Raji (cell line): ENCODE results near the gene BORCS5.

Experiments used
- POLR2A ChIP-seq: IDR thresholded peaks from 2 replicates; pipeline ENCODE4 v1.6.1; 2011; ENCODE audit warnings: low read depth, low read length, control low read depth; ENCODE audit not compliant: insufficient read depth

BORCS5 gene

DNA sequence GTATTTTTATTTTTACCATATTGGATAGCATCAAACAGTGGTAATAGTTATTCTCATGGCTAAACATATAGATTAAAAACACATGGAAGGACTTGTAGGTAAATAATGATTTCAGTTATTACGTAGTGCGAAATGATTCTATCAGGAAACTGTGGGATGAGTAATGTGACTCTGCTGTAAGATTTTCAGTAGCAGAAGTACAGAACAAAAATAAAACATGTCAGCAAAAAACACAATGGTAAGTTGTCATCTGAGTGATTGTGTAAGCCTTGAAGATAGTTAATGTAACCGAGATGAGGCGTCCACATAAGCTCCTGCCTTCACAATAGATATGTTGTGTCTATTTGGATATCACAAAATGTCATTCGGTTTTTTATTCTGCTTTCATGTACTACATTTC lies 99.8 kb downstream of the BORCS5 start:
- no peak for TF ChIP-seq POLR2A

DNA sequence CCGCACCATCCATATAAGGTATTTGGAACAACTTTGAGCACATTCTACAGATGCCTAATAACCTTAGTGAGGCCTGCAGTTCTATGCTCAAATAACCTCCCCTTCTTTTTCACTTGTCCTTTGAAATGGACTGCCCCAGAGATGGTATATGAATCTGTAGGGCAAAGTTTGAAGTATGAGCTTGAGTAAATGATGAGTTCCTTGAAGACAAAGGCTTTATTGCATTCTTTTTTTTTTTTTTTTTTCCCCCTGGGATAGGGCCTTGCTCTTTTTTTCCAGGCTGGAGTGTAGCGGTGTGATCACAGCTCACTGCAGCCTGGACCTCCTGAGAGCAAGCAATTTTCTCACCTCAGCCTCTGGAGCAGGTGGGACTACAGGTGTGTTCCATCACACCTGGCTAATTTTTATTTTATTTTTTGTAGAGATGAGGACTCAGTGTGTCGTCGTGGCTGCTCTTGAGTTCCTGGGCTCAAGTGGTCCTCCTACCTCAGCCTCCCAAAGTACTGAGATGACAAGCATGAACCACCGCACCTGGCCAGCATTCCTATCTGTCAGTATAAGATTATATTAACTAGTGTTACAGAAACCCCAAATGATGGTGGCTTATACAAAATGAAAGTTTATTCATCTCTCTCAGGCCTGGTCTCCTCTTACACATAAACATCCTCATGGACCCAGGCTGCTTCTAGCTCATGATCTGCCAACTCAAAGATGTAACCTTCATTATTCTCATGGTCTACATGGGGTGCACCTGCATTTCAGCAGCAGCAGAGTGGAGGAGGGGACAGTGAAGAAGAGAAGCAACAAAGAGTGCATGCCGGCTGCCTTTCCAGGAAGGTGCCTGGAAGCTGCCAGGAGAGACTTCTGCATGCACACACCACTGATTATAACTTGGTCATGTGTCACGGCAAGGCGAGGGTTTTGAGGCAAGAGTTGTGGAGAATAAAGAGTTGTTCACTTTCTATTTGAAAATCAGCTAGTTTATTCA lies 104.4 kb downstream of the BORCS5 start:
- no peak for TF ChIP-seq POLR2A

DNA sequence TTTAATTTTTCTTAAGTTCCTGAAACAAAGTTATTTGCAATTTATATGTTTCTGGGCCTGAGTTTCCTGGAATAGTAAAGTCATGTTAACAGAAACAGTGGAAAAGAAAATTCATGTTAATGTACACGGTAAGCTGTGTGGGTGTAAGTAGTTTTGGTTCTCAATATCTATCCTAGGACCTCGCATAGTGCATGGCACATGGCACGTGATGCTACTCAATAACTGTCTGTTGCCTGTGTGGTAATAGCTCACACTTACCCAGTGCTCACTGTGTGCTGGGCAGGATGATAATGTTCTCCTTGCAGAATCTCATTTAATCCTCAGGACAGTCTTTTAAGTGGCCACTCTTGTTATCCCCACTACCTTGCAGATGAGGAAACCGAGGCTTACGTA lies 105.0 kb downstream of the BORCS5 start:
- TF ChIP-seq POLR2A: no peak

DNA sequence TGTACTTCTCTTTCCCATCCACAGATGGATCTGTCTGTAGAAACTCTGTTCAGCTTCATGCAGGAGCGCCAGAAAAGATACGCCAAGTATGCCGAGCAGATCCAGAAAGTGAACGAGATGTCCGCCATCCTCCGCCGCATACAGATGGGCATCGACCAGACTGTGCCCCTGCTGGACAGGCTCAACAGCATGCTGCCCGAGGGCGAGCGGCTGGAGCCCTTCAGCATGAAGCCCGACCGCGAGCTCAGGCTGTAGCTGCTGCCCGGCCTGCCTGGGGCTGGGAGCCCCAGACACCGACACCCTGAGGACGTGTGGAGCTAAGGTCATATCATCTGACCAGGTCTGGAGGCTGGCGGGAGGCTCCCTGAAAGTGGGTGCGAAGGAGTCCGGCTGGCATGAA lies 108.6 kb downstream of the BORCS5 start:
- no peak for TF ChIP-seq POLR2A

DNA sequence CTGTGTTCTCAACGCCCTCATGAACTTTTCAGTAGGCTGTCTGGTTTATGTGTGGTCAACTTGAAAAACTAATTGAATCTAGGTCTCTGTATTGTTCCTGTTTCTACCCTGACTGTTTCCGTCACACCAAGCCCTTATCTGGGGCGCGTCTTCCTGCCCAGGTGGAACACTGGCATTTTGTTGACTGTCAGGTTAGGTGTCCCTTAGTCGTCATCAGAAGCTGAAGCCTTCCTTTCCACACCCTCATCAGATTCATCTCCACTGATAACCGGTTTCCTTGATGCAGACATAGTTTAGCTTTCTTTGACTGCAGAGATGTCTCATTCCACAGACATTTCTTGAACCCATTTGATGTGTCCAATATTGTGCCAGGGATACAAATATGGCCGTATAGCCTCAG lies 109.3 kb downstream of the BORCS5 start:
- TF ChIP-seq POLR2A: no peak

DNA sequence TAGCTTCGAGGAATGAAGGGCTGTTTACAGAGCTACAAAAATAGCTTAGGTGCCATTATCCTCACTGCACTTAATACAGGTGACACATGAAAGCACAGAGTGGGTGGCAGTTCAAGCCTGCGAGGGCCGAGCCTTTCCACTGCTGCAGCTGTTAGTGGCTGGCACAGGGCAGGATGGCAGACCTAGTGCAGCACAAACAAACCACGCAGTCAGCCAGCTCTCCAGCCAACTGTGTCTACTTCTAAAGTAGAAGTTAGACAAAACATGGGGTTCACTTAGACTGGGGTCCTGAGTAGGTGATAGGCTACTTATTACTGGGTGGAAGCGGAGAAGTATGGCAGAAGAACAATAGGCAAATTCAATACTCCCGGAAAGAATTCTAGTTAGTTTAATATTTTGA lies 110.4 kb downstream of the BORCS5 start:
- no peak for TF ChIP-seq POLR2A

DNA sequence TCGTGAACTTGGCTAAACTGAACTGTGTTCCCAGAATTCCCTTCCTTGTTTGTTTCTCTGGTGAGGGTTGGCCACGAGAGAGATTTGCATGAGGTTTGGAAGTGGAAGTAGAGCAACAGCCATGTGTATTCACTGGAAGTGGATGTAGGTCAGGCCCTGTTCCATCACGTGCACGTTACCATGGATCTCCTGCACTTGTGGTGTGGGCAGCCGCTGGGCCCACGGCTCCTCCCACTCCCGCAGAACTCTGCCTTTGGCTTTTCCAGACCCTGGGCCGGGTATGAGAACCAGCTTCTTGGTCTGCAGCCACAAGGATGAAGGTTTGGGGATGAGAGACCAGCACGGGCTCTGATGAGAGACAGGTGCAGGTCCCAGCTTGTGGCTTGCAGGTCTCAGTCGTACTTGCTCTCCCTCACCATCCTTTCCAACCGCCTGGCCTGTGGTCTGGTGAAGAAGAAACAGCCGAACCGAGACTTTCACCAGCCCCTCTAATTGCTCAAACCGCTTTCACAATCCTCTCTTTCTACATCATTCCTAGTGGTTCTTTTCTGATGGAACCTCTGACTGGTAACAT lies 110.9 kb downstream of the BORCS5 start:
- TF ChIP-seq POLR2A: no peak

DNA sequence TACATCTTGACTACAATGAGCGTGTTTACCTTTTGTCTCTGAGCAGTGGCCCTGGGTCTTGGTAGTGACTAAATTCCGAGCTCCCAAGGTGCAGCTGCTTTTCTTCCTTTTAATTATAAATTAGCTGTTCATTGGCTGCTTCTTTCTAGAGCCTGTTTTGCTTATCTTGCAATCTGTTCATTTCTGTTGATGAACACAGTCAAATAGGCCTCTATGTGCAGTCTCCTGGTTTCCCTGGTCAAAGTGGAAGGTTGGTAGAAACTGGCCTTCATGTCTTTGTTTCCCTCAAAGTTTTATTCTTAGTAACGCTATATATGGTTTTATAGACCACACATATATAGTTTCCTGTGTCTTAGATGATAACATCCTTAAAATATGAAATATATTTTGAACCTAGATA lies 111.7 kb downstream of the BORCS5 start:
- no peak for TF ChIP-seq POLR2A

DNA sequence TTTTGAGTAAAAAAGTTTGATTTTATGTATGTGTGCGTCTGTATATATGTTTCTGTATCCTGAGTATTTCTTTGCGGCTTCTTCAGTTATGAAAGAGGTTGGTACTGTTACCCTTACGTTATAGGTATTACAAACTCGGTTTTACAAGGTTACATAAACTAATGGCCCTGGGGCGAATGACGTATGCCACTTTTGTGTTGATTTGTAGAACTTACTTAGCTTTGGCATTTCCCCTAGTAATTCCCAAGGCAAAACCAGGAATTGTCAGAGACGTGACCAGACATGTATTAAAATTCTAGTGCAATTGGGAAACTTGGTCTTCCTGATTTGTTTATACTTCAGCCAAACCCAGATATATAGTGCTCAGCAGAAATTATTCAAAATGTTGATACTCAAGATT lies 112.5 kb downstream of the BORCS5 start:
- TF ChIP-seq POLR2A: no peak

DNA sequence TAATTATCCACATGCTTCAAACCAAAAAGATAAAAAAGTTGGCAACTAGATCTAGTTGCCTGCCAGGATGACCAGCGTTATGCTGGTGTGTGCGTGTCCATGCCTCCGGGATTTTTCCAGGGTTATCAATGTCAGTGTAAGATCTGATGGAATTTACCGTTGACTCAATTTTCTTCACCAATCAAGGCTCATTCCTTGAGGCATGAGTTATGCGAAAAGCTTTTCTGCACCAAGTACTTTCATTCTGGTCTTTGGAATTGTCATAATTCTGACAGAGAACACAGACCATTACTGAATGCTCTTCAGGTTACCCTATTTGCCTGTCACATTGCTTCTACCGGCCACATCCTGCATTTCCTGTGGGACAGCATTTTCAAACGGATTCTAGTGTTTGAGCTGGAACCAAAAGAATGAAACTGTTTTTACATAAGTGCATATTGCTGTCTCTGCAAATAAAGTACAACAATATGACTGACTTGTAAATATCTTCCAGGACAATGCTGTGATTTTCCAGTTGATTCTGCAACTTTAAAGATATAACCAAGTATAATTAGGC lies 114.0 kb downstream of the BORCS5 start:
- TF ChIP-seq POLR2A: no peak

DNA sequence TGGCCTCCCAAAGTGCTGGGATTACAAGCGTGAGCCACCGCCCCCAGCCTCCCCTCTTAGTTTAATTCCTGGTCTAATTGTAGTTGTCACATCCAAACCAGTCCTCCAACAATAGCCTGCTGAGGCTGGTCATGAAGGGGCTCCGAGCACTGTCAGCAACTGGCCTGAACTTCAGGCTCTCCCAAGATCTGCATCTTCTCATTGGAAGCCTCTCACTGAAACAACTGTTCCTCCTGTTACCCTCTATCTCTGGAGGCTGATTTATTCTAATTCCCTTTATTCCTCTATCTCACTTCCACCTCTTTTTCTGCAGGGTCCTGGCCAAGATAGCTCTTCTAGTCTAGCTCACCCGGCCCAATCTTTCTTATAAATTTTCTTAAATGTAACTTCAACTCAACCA lies 116.3 kb downstream of the BORCS5 start:
- no peak for TF ChIP-seq POLR2A

DNA sequence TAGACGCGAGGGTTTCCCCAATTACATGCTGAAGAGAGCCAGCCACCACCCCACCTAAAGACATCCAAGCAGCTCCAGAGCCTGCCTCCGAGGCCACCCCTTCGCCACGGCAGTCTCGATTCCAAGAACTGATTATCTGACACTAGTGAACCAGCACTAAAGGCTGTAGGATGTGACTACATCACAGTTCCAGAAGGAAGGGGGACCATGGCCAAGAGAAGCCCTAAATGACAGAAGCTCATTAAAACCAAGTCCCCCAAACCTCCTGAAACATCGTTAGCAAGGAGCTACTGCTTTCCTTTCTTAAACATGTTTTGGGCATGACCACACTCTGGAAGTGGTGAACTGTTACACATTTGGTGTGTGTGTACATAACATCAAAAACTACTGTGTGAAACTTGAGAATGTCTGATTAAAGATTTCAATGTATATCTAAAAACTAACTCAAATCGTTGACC lies 117.6 kb downstream of the BORCS5 start:
- no peak for TF ChIP-seq POLR2A

DNA sequence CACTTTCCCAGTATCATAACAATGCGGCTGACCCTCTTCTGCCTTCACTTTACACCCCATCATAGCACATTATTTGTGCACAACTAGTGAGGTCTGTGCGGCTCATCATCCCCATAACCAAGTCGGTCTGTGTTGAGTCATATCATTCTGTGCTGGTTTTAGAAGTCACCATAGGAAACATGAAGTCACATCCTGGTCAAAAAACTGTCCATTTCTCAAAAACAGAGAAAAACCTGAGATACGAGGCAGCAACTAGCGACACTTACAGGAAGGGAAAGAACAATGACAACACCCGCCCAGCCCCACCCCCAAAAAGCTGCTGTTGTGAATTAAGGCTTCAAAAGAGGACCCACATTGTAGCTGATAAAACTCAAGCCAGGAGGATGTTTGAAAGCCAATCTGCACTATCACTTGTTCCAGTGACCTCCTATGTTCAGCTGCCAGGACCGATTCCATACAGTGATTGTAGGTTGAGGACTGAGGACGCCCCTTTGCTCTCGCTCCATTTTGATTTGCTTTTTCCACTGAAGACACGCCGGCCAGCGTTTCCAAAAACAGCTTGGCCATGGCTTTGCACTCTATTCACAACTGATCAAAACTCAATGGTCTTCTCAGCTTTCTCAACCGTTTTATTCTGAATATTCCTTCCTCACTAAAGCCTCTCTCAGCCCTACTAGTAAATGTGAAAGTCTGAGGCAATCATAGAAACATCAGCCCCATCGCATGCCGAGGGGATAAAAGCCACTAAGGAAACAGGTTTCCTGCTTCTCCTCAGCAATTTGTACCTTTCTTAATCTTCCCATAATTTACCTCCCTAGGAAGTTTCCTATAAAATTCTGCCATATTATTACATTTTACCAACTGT lies 118.3 kb downstream of the BORCS5 start:
- TF ChIP-seq POLR2A: no peak

DNA sequence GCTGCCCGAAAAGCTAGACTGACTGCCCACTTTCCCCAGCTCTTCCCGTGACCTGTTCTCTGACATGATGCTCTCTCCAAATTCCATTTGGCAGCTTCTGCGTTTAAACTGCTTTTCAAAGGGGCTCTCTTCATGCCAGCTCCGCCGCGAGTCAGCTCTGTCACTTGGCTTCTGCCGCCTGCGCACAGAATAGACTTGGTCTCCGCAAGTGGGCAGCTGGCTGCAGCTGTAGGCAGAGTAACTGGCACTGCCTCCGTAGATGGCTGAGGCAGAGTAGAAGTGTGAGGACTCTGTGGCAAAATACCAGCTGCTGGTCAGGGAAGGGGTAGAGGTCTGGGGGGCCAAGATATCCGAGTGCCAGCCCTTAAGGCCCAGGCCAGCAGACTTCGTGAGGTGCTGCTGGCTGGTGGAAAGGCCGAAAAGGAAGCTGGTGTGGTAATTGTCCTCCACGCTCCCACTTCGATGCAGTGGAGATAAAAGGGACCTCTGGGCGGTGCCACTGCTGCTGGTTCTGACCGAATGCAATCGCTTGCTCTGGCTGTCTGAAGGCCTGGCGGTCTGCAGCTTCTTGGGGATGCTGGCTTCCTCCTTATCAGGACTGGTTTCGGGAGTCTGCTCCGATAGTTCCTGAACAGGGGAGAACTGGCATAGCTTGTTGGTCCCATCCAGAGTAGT lies 120.1 kb downstream of the BORCS5 start:
- no peak for TF ChIP-seq POLR2A

DNA sequence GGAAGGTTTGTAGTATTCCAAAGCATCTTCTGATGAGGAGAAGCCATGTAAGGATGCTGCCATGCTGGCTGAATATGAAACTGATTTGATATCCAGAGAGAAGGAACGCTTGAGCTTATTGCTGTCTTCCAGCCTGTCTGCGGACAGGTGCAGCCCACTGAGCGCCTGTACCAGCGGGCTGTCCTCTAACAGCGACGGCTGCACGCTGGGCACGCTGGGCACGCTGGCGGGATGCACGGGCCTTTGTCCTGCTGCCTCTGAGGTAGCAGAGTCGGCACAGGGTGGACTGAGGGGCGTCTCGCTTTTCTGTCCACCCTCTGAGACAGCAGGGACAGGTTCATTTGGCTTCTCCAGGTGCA lies 120.6 kb downstream of the BORCS5 start:
- TF ChIP-seq POLR2A: no peak

DNA sequence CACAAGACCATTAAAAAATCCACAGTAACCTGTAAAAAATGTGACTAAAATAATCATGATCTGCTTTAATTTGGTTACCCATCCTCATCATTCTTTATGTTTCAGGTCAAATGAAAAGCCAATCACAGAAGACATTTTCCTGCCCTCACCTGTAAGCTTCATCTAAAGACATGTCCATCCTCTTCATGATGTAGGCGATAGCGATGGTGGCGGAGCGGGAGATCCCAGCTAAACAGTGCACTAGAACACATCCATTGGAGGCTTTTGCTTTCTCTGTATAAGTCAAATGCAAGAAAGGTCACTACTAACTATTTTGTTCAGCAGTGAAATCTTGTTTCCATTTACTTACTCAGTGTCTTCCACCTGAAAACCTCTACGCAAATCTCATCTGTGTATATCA lies 123.2 kb downstream of the BORCS5 start:
- no peak for TF ChIP-seq POLR2A
